ENCODE data around the gene MCMBP. TPM values are rescaled to one million over a fixed set of nuclear protein-coding genes. Genes with fewer than 3 reads are reported as not detected.

Gene MCMBP
- total RNA-seq, 4 donors from 2014 or later: 26.2 to 44.4 (median 35.5) TPM

GRCh38 chr10:119812684-119813083, 60.0 kb downstream of the MCMBP start:
- DNase-seq: no peak
- H3K27me3 ChIP-seq: no peaks in the 10 kb centered on the region
- intact Hi-C loops (cut with DNase I; ENCODE audit: low total_unique reads) (loop anchor here (10.0 kb wide), 1 partner anchor 68 kb away; no protein-coding TSS in a partner anchor), in situ Hi-C loops (cut with MboI; ENCODE audit: low pct_ligation_motif_present in 1 of 4, low pct_unique_long_range_greater_than_20kb in 1 of 4, low sequenced_read_pairs in 3 of 4) (no loop called here)
- H3K4me1 ChIP-seq: peaks cover 0 to 4% (median 0%) of the 10 kb centered on the region in 4 donors
- H3K4me3 ChIP-seq: no peak overlapping the region
- H3K27ac ChIP-seq: no peak overlapping the region
- no peaks in the 10 kb centered on the region for H3K9me3 ChIP-seq
- H3K36me3 ChIP-seq: no peaks in the 10 kb centered on the region
- TF ChIP-seq POLR2A (IDR thresholded peaks at IDR 0.05) (no peak), CTCF (IDR thresholded peaks at IDR 0.05) (no peak), EP300 (IDR thresholded peaks at IDR 0.05; ENCODE audit: low read depth) (no peak), POLR2AphosphoS5 (IDR thresholded peaks at IDR 0.05) (no peak)

- no peak overlapping the region for H3K4me3 ChIP-seq
- 54 to 62% methylated on average over 4 of the region's 4 CpGs for WGBS, 2 donors (ENCODE audit: low coverage in 1 of 2)
- H3K9me3 ChIP-seq: no peaks in the 10 kb centered on the region
- no peaks in the 10 kb centered on the region for H3K36me3 ChIP-seq
- H3K4me1 ChIP-seq: peaks cover 0 to 4% (median 0%) of the 10 kb centered on the region in 4 donors
- in situ Hi-C loops (cut with MboI; ENCODE audit: low pct_ligation_motif_present in 1 of 4, low pct_unique_long_range_greater_than_20kb in 1 of 4, low sequenced_read_pairs in 3 of 4) (no loop called here), intact Hi-C loops (cut with DNase I; ENCODE audit: low total_unique reads) (loop anchor here (10.0 kb wide), 1 partner anchor 66 kb away; no protein-coding TSS in a partner anchor)
- no peak for DNase-seq
- no peaks in the 10 kb centered on the region for H3K27me3 ChIP-seq
- no peak overlapping the region for H3K27ac ChIP-seq
- TF ChIP-seq POLR2A (IDR thresholded peaks at IDR 0.05): no peak
- no peak for TF ChIP-seq CTCF (IDR thresholded peaks at IDR 0.05)
- no peak for TF ChIP-seq EP300 (IDR thresholded peaks at IDR 0.05; ENCODE audit: low read depth)
- no peak for TF ChIP-seq POLR2AphosphoS5 (IDR thresholded peaks at IDR 0.05)
Measured at GRCh38 chr10:119811122-119811521, 61.5 kb downstream of the MCMBP start.

- H3K27ac ChIP-seq: no peak overlapping the region
- peaks cover 0 to 4% (median 0%) of the 10 kb centered on the region in 4 donors for H3K4me1 ChIP-seq
- H3K4me3 ChIP-seq: no peak overlapping the region
- 89 to 100% methylated on average over 3 of the region's 3 CpGs for WGBS, 2 donors (ENCODE audit: low coverage in 1 of 2)
- in situ Hi-C loops (cut with MboI; ENCODE audit: low pct_ligation_motif_present in 1 of 4, low pct_unique_long_range_greater_than_20kb in 1 of 4, low sequenced_read_pairs in 3 of 4): no loop called here
- H3K9me3 ChIP-seq: no peaks in the 10 kb centered on the region
- DNase-seq: no peak
- H3K27me3 ChIP-seq: no peaks in the 10 kb centered on the region
- intact Hi-C loops (cut with DNase I; ENCODE audit: low total_unique reads): no loop called here
- peaks cover 0 to 7% (median 0%) of the 10 kb centered on the region in 4 donors for H3K36me3 ChIP-seq
- TF ChIP-seq POLR2A (IDR thresholded peaks at IDR 0.05) (no peak), EP300 (IDR thresholded peaks at IDR 0.05; ENCODE audit: low read depth) (no peak), POLR2AphosphoS5 (IDR thresholded peaks at IDR 0.05) (no peak), CTCF (IDR thresholded peaks at IDR 0.05) (no peak)
Measured at GRCh38 chr10:119807960-119808697, 64.5 kb downstream of the MCMBP start.

- no peaks in the 10 kb centered on the region for H3K9me3 ChIP-seq
- no peak overlapping the region for H3K4me3 ChIP-seq
- TF ChIP-seq CTCF (IDR thresholded peaks at IDR 0.05) (no peak), POLR2A (IDR thresholded peaks at IDR 0.05) (no peak), EP300 (IDR thresholded peaks at IDR 0.05; ENCODE audit: low read depth) (no peak), POLR2AphosphoS5 (IDR thresholded peaks at IDR 0.05) (no peak)
- no peak overlapping the region for H3K27ac ChIP-seq
- no peaks in the 10 kb centered on the region for H3K27me3 ChIP-seq
- peaks cover 0 to 4% (median 0%) of the 10 kb centered on the region in 4 donors for H3K4me1 ChIP-seq
- 96 to 99% methylated on average over 7 to 11 of the region's 11 CpGs for WGBS, 2 donors (ENCODE audit: low coverage in 1 of 2)
- no peak for DNase-seq
- in situ Hi-C loops (cut with MboI; ENCODE audit: low pct_ligation_motif_present in 1 of 4, low pct_unique_long_range_greater_than_20kb in 1 of 4, low sequenced_read_pairs in 3 of 4): no loop called here
- H3K36me3 ChIP-seq: peaks cover 0 to 7% (median 0%) of the 10 kb centered on the region in 4 donors
- intact Hi-C loops (cut with DNase I; ENCODE audit: low total_unique reads): no loop called here
Measured at GRCh38 chr10:119806334-119807130, 66.1 kb downstream of the MCMBP start.
